T-cell (primary cell): Measurements from ENCODE around the gene CUL1. TPM values are rescaled to one million over a fixed set of nuclear protein-coding genes. Genes with fewer than 3 reads are reported as not detected.

Experiments
- ATAC-seq, 4 experiments: fragments of 200-7000 bp in 3 of 4; fragments of 150-1000 bp in 1 of 4; cut with Tn5 transposase; replicated peaks in 1 of 4; 1 replicate in 3 of 4; 2 replicates in 1 of 4; pipeline ENCODE4 v1.10.0; 2021; ENCODE audit warnings: moderate library complexity in 3 of 4, mild to moderate bottlenecking in 2 of 4, moderate number of reproducible peaks in 1 of 4
- CTCF ChIA-PET, 2 donors: fragments of 300-600 bp; sonication (Branson Sonifier 250); formaldehyde crosslinking; loops; one replicate each; lab custom pipeline; 2022; ENCODE audit warnings: antibody characterized with exemption in 2 of 2; lab: Charles Lee
- POLR2A ChIA-PET, 2 donors: fragments of 300-600 bp; sonication (Branson Sonifier 250); formaldehyde crosslinking; loops; one replicate each; lab custom pipeline; 2022; ENCODE audit warnings: antibody characterized with exemption in 2 of 2; lab: Charles Lee
- DNase-seq, 35 experiments: peaks; one replicate each; pipeline versions ENCODE4 v3.0.0 to v3.0.0-alpha.2; 2013 to 2023
- H3K27ac ChIP-seq: one replicate; pipeline ENCODE4 v1.5.1; 2013; ENCODE audit warnings: low read length
- H3K27me3 ChIP-seq, 2 experiments: replicated peaks in 1 of 2; 1 replicate in 1 of 2; 2 replicates in 1 of 2; pipeline versions ENCODE4 v1.6.1 to v1.7.0; 2013; ENCODE audit warnings: low read length in 1 of 2, mixed read lengths in 1 of 2; ENCODE audit not compliant: control insufficient read depth in 2 of 2, insufficient read depth in 2 of 2; ENCODE audit errors: extremely low read depth in 1 of 2
- H3K36me3 ChIP-seq, 2 donors: 1 replicate in 1 of 2; 2 replicates in 1 of 2; pipeline versions ENCODE4 v1.6.1 to v1.7.0; 2013; ENCODE audit warnings: low read length in 1 of 2; ENCODE audit not compliant: control insufficient read depth in 2 of 2, insufficient read depth in 1 of 2; ENCODE audit errors: extremely low read depth in 1 of 2
- H3K4me1 ChIP-seq, 2 experiments: 1 replicate in 1 of 2; 2 replicates in 1 of 2; pipeline versions ENCODE4 v1.6.1 to v1.7.0; 2013; ENCODE audit warnings: low read length in 2 of 2, mixed read lengths in 1 of 2; ENCODE audit not compliant: insufficient read depth in 2 of 2, control insufficient read depth in 1 of 2; ENCODE audit errors: extremely low read depth in 1 of 2
- H3K4me3 ChIP-seq, 2 donors: 1 replicate in 1 of 2; 2 replicates in 1 of 2; pipeline versions ENCODE4 v1.5.1 to v1.7.0; 2013; ENCODE audit warnings: mild to moderate bottlenecking in 2 of 2, low read length in 1 of 2, moderate library complexity in 1 of 2; ENCODE audit not compliant: control insufficient read depth in 1 of 2; ENCODE audit errors: extremely low read depth in 1 of 2
- H3K9me3 ChIP-seq: 2 replicates; pipeline ENCODE4 v1.7.0; 2013
- H3K27ac Mint-ChIP-seq, 2 donors: one replicate each; pipeline ENCODE4 v1.8.0; 2020 to 2021; ENCODE audit warnings: mild to moderate bottlenecking in 2 of 2, mixed read lengths in 2 of 2
- H3K27me3 Mint-ChIP-seq, 2 donors: one replicate each; pipeline ENCODE4 v1.8.0; 2021 to 2022; ENCODE audit warnings: mixed read lengths in 2 of 2
- H3K36me3 Mint-ChIP-seq: one replicate; pipeline ENCODE4 v1.8.0; 2021; ENCODE audit warnings: mixed read lengths
- H3K4me1 Mint-ChIP-seq, 3 donors: one replicate each; pipeline ENCODE4 v1.8.0; 2020 to 2022; ENCODE audit warnings: mixed read lengths in 3 of 3, mild to moderate bottlenecking in 1 of 3
- H3K4me3 Mint-ChIP-seq, 3 donors: one replicate each; pipeline ENCODE4 v1.8.0; 2020 to 2022; ENCODE audit warnings: mild to moderate bottlenecking in 3 of 3, mixed read lengths in 3 of 3, moderate library complexity in 3 of 3
- H3K9me3 Mint-ChIP-seq, 3 donors: one replicate each; pipeline ENCODE4 v1.8.0; 2020 to 2022; ENCODE audit warnings: mixed read lengths in 3 of 3
- WGBS: methylation state at CpG from one replicate; pipeline ENCODE4 v1.1.5; 2013; ENCODE audit warnings: missing lambda C conversion rate; ENCODE audit not compliant: insufficient coverage; 5-methylcytosine and 5-hydroxymethylcytosine counted together
- total RNA-seq, 35 experiments: library from RNA in 6 of 35; stranded (reverse) in 6 of 35; fragments of 120-200 nt in 1 of 35; gene quantifications; one replicate each; pipeline versions ENCODE4 v1.2.1 to v1.2.4 and lab custom pipeline; 2013 to 2026

Gene CUL1
- total RNA-seq, 5 donors from 2014 or later (not counting 1 experiment from before 2014, with no cell fraction given) = 42.3 to 53.7 (median 49.9) TPM

DNA sequence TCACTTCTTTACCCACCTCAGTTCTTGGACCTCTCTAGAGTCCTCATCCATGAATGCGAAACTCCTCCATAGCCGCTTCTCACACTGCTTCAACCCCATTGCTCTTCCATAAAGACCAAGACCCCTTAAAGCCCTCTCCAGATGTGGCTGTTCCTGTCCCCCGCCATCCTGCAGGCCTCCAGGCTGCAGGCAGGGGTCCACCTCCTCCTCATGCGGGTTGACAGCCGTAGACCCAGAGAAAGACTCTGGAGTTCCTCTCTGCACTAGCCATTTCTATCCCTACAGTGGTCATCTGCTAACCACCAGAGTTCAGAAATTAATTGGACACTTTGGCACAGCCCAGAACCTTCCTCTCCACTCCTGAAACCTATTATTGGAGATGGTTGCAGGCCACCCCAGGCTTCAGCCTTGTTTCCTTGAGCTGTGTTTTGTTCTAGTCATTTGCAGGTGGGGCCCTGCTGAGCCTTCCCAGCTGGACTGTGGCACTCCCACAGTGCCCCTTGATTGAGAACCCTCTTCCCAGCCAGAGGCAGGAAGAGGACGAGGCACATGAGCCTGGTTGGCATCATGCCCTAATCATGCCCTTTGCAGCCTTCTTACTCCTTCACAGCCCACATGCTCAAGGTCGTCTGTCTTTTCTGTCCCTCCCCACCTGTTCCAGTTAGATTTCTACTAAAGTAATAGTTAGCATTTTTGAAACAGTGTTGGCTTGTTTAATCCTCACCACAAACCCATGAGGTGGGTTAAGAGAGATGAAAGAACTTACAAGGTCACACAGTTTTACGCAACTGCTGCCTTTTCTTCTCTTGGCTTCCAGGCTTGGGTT is 23.9 kb downstream of the CUL1 start:
- ATAC-seq (peak; percentile 36 to 83 (median 50)), DNase-seq (peak in 3 of 35 experiments; percentile 8 to 41 (median 19))
- 97% methylated on average over 5 of the region's 8 CpGs for WGBS
- H3K9me3 Mint-ChIP-seq = no peaks in the 10 kb centered on the region
- POLR2A ChIA-PET = interaction anchor here in 1 of 2 donors (0.6 to 0.7 kb wide), 2 partner anchors 70 to 116 kb away, joined by 3 to 4 read pairs; no protein-coding TSS in a partner anchor
- Histone ChIP-seq H3K4me1 (peaks cover 42 to 45% of the 10 kb centered on the region in 2 experiments), H3K27me3 (no peaks in the 10 kb centered on the region), H3K27ac (no peak overlapping the region), H3K4me3 (peak overlapping the region in 1 of 2 donors; percentile 44), H3K36me3 (no peaks in the 10 kb centered on the region), H3K9me3 (no peaks in the 10 kb centered on the region)
- no peaks in the 10 kb centered on the region for H3K27me3 Mint-ChIP-seq
- peak overlapping the region in 2 of 3 donors; percentile 29 to 61 for H3K4me3 Mint-ChIP-seq
- peaks cover 6% of the 10 kb centered on the region for H3K36me3 Mint-ChIP-seq
- CTCF ChIA-PET = no interaction called here
- peaks cover 91 to 96% (median 93%) of the 10 kb centered on the region in 3 donors for H3K4me1 Mint-ChIP-seq
- H3K27ac Mint-ChIP-seq = peak overlapping the region in 1 of 2 donors; percentile 77

DNA sequence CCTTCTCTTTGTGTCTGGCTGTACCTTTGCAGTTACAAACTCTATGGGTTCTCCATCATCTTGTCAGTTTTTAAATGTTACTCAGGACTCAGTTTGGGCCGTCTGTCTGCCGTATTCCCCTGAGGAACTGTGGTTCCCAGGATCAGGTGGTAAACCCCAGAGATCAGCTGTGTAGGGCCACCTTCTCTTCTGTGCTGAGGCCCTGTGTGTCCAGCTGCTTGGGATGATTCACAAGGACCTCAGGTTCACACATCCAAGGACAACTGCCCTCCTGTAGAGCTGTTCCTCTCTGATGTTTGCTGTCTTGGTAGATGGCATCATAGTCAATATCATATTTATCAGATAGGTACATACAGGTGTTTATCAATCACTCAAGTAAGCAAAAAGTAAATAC is 24.5 kb downstream of the CUL1 start:
- Mint-ChIP-seq H3K4me1 (peaks cover 92 to 96% (median 93%) of the 10 kb centered on the region in 3 donors), H3K4me3 (peak overlapping the region; percentile 22 to 61 (median 29)), H3K27me3 (no peaks in the 10 kb centered on the region), H3K36me3 (peaks cover 3% of the 10 kb centered on the region), H3K9me3 (no peaks in the 10 kb centered on the region), H3K27ac (peak overlapping the region; percentile 61 to 77)
- DNase-seq (no peak), ATAC-seq (no peak)
- Histone ChIP-seq H3K4me1 (peaks cover 46% of the 10 kb centered on the region in 2 experiments), H3K27me3 (no peaks in the 10 kb centered on the region), H3K36me3 (no peaks in the 10 kb centered on the region), H3K9me3 (no peaks in the 10 kb centered on the region), H3K27ac (no peak overlapping the region), H3K4me3 (no peak overlapping the region)
- WGBS = 72% methylated on average over 2 of the region's 2 CpGs
- POLR2A ChIA-PET = interaction anchor here in 1 of 2 donors (0.6 to 0.7 kb wide), 2 partner anchors 70 to 115 kb away, joined by 3 to 4 read pairs; no protein-coding TSS in a partner anchor
- CTCF ChIA-PET = interaction anchor here in 1 of 2 donors (1.0 kb wide), 1 partner anchor 240 kb away, joined by 5 read pairs; no protein-coding TSS in a partner anchor

DNA sequence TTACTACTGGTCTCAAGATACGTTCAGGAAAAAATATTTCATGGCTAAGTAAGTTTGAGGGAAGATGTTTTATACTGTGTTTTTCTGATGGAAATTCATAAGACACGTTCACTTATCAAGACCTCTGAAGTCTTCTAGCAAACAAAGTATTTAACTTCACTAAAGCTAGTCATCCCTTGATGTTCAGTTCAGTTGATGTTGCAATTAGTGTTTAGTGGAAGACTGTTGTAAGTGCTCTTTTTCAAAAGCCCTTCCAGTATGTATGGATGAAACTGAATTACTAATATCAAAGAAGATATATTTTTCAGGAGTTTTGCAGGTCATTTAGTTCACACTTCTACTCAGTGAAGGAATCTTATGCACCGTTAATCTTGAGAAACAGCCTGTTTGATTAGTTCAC is 25.1 kb downstream of the CUL1 start:
- ChIA-PET POLR2A (interaction anchor here in 1 of 2 donors (0.6 kb wide), 1 partner anchor 20 kb away, joined by 6 read pairs; no protein-coding TSS in a partner anchor), CTCF (interaction anchor here in 1 of 2 donors (1.0 kb wide), 1 partner anchor 239 kb away, joined by 5 read pairs; no protein-coding TSS in a partner anchor)
- ATAC-seq (no peak), DNase-seq (no peak)
- H3K27ac Mint-ChIP-seq = no peak overlapping the region
- no peaks in the 10 kb centered on the region for H3K27me3 ChIP-seq
- WGBS = no CpG with 5 or more reads among the region's 3 CpGs
- peaks cover 46% of the 10 kb centered on the region in 2 experiments for H3K4me1 ChIP-seq
- no peaks in the 10 kb centered on the region for H3K9me3 ChIP-seq
- H3K36me3 ChIP-seq = no peaks in the 10 kb centered on the region
- H3K36me3 Mint-ChIP-seq = no peaks in the 10 kb centered on the region
- H3K4me3 Mint-ChIP-seq = no peak overlapping the region
- no peak overlapping the region for H3K4me3 ChIP-seq
- no peaks in the 10 kb centered on the region for H3K27me3 Mint-ChIP-seq
- H3K4me1 Mint-ChIP-seq = peaks cover 89 to 94% (median 91%) of the 10 kb centered on the region in 3 donors
- no peaks in the 10 kb centered on the region for H3K9me3 Mint-ChIP-seq
- H3K27ac ChIP-seq = no peak overlapping the region

DNA sequence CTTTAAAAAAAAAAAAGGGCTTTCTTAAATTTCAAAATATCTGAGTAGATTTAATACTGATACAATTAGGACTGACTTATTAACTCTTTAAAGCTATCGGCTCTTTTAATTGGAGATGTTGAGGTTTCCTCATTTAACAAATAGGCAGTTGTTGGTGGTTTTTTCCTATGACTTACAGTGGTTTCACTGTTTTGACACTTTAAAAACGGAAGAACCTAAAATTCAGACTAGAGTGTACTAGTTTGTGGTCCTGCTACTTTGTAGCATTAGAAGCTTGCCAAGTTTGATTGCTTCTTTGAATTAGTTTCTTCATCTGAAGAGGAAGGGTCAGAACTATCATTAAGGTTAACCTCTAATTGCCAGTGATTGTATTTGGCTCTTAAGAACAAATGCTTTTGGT is 27.7 kb downstream of the CUL1 start:
- WGBS = 14% methylated on average over 1 of the region's 2 CpGs
- Histone ChIP-seq H3K36me3 (peaks cover 0 to 9% of the 10 kb centered on the region in 2 donors), H3K27me3 (no peaks in the 10 kb centered on the region), H3K27ac (no peak overlapping the region), H3K4me1 (peaks cover 36 to 39% of the 10 kb centered on the region in 2 experiments), H3K4me3 (no peak overlapping the region), H3K9me3 (no peaks in the 10 kb centered on the region)
- Mint-ChIP-seq H3K4me3 (peak overlapping the region in 1 of 3 donors; percentile 33), H3K27me3 (no peaks in the 10 kb centered on the region), H3K36me3 (peaks cover 3% of the 10 kb centered on the region), H3K27ac (no peak overlapping the region), H3K4me1 (peaks cover 77 to 81% (median 78%) of the 10 kb centered on the region in 3 donors), H3K9me3 (no peaks in the 10 kb centered on the region)
- ATAC-seq = no peak
- CTCF ChIA-PET = interaction anchor here in 1 of 2 donors (0.6 kb wide), 1 partner anchor 14 kb away, joined by 4 read pairs; no protein-coding TSS in a partner anchor
- no peak for DNase-seq
- POLR2A ChIA-PET = no interaction called here

DNA sequence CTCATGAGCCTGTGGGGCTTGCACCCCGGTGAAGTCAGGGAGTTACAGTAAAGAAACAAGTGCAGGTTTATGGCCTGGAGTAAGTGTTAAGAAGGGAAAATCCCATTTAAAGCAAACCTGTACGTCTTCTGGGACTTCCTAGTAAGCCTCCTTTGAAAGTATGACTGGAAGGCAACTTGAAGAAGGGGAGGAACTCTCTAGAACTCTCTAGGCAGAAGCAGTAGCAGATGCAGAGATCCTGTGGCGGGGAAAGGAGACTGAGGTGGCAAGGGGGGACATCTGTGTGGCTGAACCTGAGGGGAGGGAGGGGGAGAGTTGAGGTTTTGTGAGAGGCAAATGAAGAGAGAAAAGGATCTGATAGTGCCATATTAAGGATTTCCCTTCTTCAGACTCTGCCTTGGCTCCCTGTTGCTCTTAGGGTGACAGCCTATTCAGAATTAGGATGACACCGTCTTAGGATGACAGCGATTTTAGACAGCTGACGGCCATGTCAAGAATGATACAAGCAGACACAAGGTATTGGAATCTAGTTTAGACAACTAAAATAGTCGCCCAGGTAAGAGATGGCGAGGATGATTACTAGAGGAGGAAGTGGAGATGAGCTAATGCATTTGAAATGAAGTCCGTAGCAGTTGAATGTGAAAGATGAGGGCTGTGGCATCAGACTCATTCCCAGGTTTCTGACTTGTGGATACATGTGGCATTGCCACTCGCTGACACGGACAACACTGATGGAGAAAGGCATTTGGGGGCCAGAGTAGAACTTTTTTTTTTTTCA is 29.0 kb downstream of the CUL1 start:
- Mint-ChIP-seq H3K4me3 (peak overlapping the region in 1 of 3 donors; percentile 6), H3K27me3 (no peaks in the 10 kb centered on the region), H3K9me3 (no peaks in the 10 kb centered on the region), H3K36me3 (peaks cover 13% of the 10 kb centered on the region), H3K27ac (peak overlapping the region; percentile 17 to 36), H3K4me1 (peaks cover 71 to 78% (median 76%) of the 10 kb centered on the region in 3 donors)
- Histone ChIP-seq H3K27ac (no peak overlapping the region), H3K9me3 (no peaks in the 10 kb centered on the region), H3K4me1 (peaks cover 23 to 30% of the 10 kb centered on the region in 2 experiments), H3K4me3 (no peak overlapping the region), H3K27me3 (no peaks in the 10 kb centered on the region), H3K36me3 (peaks cover 0 to 21% of the 10 kb centered on the region in 2 donors)
- WGBS = 78% methylated on average over 9 of the region's 11 CpGs
- CTCF ChIA-PET = no interaction called here
- POLR2A ChIA-PET = interaction anchor here (0.6 to 0.7 kb wide), 2 partner anchors 15 to 150 kb away, joined by 5 to 10 read pairs; no protein-coding TSS in a partner anchor
- peak in 2 of 4 experiments; percentile 16 to 24 for ATAC-seq
- no peak for DNase-seq
